Lung (tissue), 12 donors: ENCODE results near the gene DCAF15. TPM values are rescaled to one million over a fixed set of nuclear protein-coding genes. Genes with fewer than 3 reads are reported as not detected.

ENCODE experiments used
- ATAC-seq: fragments of 200-7000 bp; cut with Tn5 transposase; one replicate; pipeline ENCODE4 v1.9.1; 2020; ENCODE audit warnings: moderate number of reproducible peaks; ENCODE audit not compliant: insufficient read depth, low FRiP score
- DNase-seq, 3 donors: peaks; one replicate each; pipeline ENCODE4 v3.0.0-alpha.2; 2013 to 2017
- H3K27ac ChIP-seq, 2 donors: one replicate each; pipeline ENCODE4 v1.5.1; 2013; ENCODE audit warnings: mild to moderate bottlenecking in 2 of 2, moderate library complexity in 2 of 2, control low read depth in 1 of 2, inconsistent platforms in 1 of 2, low read depth in 1 of 2, low read length in 1 of 2
- H3K27me3 ChIP-seq, 3 donors: one replicate each; pipeline ENCODE4 v1.5.1; 2013; ENCODE audit warnings: low read length in 2 of 3; ENCODE audit not compliant: control insufficient read depth in 3 of 3, insufficient read depth in 3 of 3
- H3K36me3 ChIP-seq, 4 donors: one replicate each; pipeline ENCODE4 v1.5.1; 2013; ENCODE audit warnings: low read length in 4 of 4, mild to moderate bottlenecking in 1 of 4, moderate library complexity in 1 of 4; ENCODE audit not compliant: control insufficient read depth in 4 of 4, insufficient read depth in 4 of 4
- H3K4me1 ChIP-seq, 5 donors: one replicate each; pipeline ENCODE4 v1.5.1; 2013; ENCODE audit warnings: low read length in 5 of 5, mild to moderate bottlenecking in 2 of 5, moderate library complexity in 1 of 5; ENCODE audit not compliant: control insufficient read depth in 5 of 5, insufficient read depth in 5 of 5
- H3K4me3 ChIP-seq: one replicate; pipeline ENCODE4 v1.5.1; 2013; ENCODE audit warnings: mild to moderate bottlenecking, control low read depth, moderate library complexity
- H3K9ac ChIP-seq, 2 donors: one replicate each; pipeline ENCODE4 v1.5.1; 2013; ENCODE audit warnings: low read length in 2 of 2, control low read depth in 1 of 2; ENCODE audit not compliant: insufficient read depth in 1 of 2
- H3K9me3 ChIP-seq, 4 donors: one replicate each; pipeline ENCODE4 v1.5.1; 2013; ENCODE audit warnings: low read length in 3 of 4, mild to moderate bottlenecking in 1 of 4, moderate library complexity in 1 of 4; ENCODE audit not compliant: control insufficient read depth in 4 of 4, insufficient read depth in 3 of 4
- CTCF ChIP-seq: IDR thresholded peaks from 2 replicates; pipeline ENCODE4 v1.5.1; 2012; ENCODE audit warnings: mild to moderate bottlenecking; ENCODE audit errors: control extremely low read depth, extremely low read depth
- WGBS, 2 donors: extraction: QIAGEN DNeasy Blood & Tissue Kit; methylation state at CpG; one replicate each; pipeline ENCODE4 v1.1.7; 2013; 5-methylcytosine and 5-hydroxymethylcytosine counted together
- polyA plus RNA-seq, 2 donors: library from polyadenylated mRNA; stranded (reverse); fragments of 200-250 nt; gene quantifications; one replicate each; pipeline ENCODE4 v1.2.1, GENCODE V29; 2013
- total RNA-seq, 2 donors: library from RNA; depleted of rRNA in 1 of 2; stranded (reverse); fragments of >200 nt in 1 of 2; gene quantifications; one replicate each; pipeline ENCODE4 v1.2.1, GENCODE V29; 2014 to 2021
- donor health status: control.
- donor health status: control.
- donor health status: Bipolar disorder and iron deficiency.
- donor health status: healthy.
- donor health status: DM: yes; HTN: yes; CAD: no.

DCAF15 gene
- total and polyA plus RNA-seq, 4 donors: 13.8 to 56.1 (median 33.4) TPM

GRCh38 chr19:13906521-13906904, 45.8 kb upstream of the DCAF15 start:
- 2 to 3% methylated on average over 11 to 13 of the region's 13 CpGs for WGBS, 2 donors
- peak; percentile 34 for ATAC-seq
- no peak for TF ChIP-seq CTCF
- Histone ChIP-seq H3K27me3 (no peaks in the 10 kb centered on the region), H3K4me3 (peak overlapping the region; percentile 97), H3K9ac (no peak overlapping the region), H3K9me3 (no peaks in the 10 kb centered on the region), H3K4me1 (peaks cover 0 to 11% (median 3%) of the 10 kb centered on the region in 5 donors), H3K36me3 (peaks cover 0 to 8% (median 0%) of the 10 kb centered on the region in 4 donors), H3K27ac (peak overlapping the region in 1 of 2 donors; percentile 82)
- no peak for DNase-seq

- DNase-seq: no peak
- peak overlapping the region in 1 of 2 donors; percentile 10 for H3K27ac ChIP-seq
- H3K4me3 ChIP-seq: peak overlapping the region; percentile 97
- no peak for ATAC-seq
- H3K27me3 ChIP-seq: no peaks in the 10 kb centered on the region
- no peak for TF ChIP-seq CTCF
- WGBS, 2 donors: 92 to 97% methylated on average over 5 of the region's 5 CpGs
- peaks cover 0 to 11% (median 3%) of the 10 kb centered on the region in 5 donors for H3K4me1 ChIP-seq
- H3K9me3 ChIP-seq: no peaks in the 10 kb centered on the region
- peaks cover 0 to 8% (median 0%) of the 10 kb centered on the region in 4 donors for H3K36me3 ChIP-seq
- no peak overlapping the region for H3K9ac ChIP-seq
These were observed 45.4 kb upstream of the DCAF15 start for GRCh38 chr19:13906910-13907309.

GRCh38 chr19:13908674-13909073, 43.6 kb upstream of the DCAF15 start:
- Histone ChIP-seq H3K4me1 (peaks cover 0 to 11% (median 3%) of the 10 kb centered on the region in 5 donors), H3K27me3 (no peaks in the 10 kb centered on the region), H3K9ac (no peak overlapping the region), H3K27ac (no peak overlapping the region), H3K4me3 (no peak overlapping the region), H3K36me3 (peaks cover 0 to 23% (median 5%) of the 10 kb centered on the region in 4 donors), H3K9me3 (no peaks in the 10 kb centered on the region)
- DNase-seq: no peak
- WGBS, 2 donors: 89 to 93% methylated on average over 8 of the region's 8 CpGs
- no peak for TF ChIP-seq CTCF
- ATAC-seq: no peak

- Histone ChIP-seq H3K9ac (no peak overlapping the region), H3K27me3 (no peaks in the 10 kb centered on the region), H3K36me3 (peaks cover 0 to 23% (median 5%) of the 10 kb centered on the region in 4 donors), H3K4me1 (peaks cover 0 to 11% (median 3%) of the 10 kb centered on the region in 5 donors), H3K4me3 (no peak overlapping the region), H3K9me3 (no peaks in the 10 kb centered on the region), H3K27ac (no peak overlapping the region)
- ATAC-seq (no peak), DNase-seq (no peak)
- whole genome bisulfite sequencing, 2 donors: 98 to 100% methylated on average over 2 of the region's 2 CpGs
- no peak for TF ChIP-seq CTCF
These were observed 42.9 kb upstream of the DCAF15 start for GRCh38 chr19:13909430-13909829.
